ENCODE data around the gene ELK1.

ELK1 gene

GRCh38 chrX:47613082-47613481, 37.3 kb downstream of the ELK1 start:
- Histone ChIP-seq H3K79me2 (ENCODE audit: insufficient read depth, low read length) (no peaks in the 10 kb centered on the region), H3F3A (ENCODE audit: insufficient read depth, low read length) (no peaks in the 10 kb centered on the region), H3K9me2 (ENCODE audit: low read depth, low read length) (no peaks in the 10 kb centered on the region), H3K9ac (ENCODE audit: low read length) (no peak overlapping the region), H3K27me3 (ENCODE audit: insufficient read depth, low read length) (no peaks in the 10 kb centered on the region), H4K20me1 (ENCODE audit: insufficient read depth, low read length) (no peaks in the 10 kb centered on the region), H3K36me3 (ENCODE audit: insufficient read depth, low read length) (no peaks in the 10 kb centered on the region), H2AFZ (ENCODE audit: low read length) (no peak overlapping the region), H3K9me3 (ENCODE audit: low read length) (no peaks in the 10 kb centered on the region), H3K4me3 (ENCODE audit: low read depth, low read length, poor library complexity, severe bottlenecking) (no peak overlapping the region), H3K4me1 (ENCODE audit: insufficient read depth, low read length, severe bottlenecking) (no peaks in the 10 kb centered on the region), H3K4me2 (ENCODE audit: low read length) (no peak overlapping the region), H3K27ac (ENCODE audit: low read depth, low read length, poor library complexity, severe bottlenecking) (no peak overlapping the region)
- TF ChIP-seq EZH2 (IDR thresholded peaks at IDR 0.05; ENCODE audit: borderline replicate concordance, low read length) = no peak
- no peak for TF ChIP-seq CTCF (IDR thresholded peaks at IDR 0.05; ENCODE audit: low read length)

- Histone ChIP-seq H3K4me2 (ENCODE audit: low read length) (no peak overlapping the region), H3K9me2 (ENCODE audit: low read depth, low read length) (no peaks in the 10 kb centered on the region), H3F3A (ENCODE audit: insufficient read depth, low read length) (no peaks in the 10 kb centered on the region), H3K36me3 (ENCODE audit: insufficient read depth, low read length) (no peaks in the 10 kb centered on the region), H3K79me2 (ENCODE audit: insufficient read depth, low read length) (no peaks in the 10 kb centered on the region), H3K9me3 (ENCODE audit: low read length) (no peaks in the 10 kb centered on the region), H3K4me3 (ENCODE audit: low read depth, low read length, poor library complexity, severe bottlenecking) (no peak overlapping the region), H3K27me3 (ENCODE audit: insufficient read depth, low read length) (no peaks in the 10 kb centered on the region), H2AFZ (ENCODE audit: low read length) (no peak overlapping the region), H3K9ac (ENCODE audit: low read length) (no peak overlapping the region), H3K27ac (ENCODE audit: low read depth, low read length, poor library complexity, severe bottlenecking) (no peak overlapping the region), H3K4me1 (ENCODE audit: insufficient read depth, low read length, severe bottlenecking) (no peaks in the 10 kb centered on the region), H4K20me1 (ENCODE audit: insufficient read depth, low read length) (no peaks in the 10 kb centered on the region)
- TF ChIP-seq EZH2 (IDR thresholded peaks at IDR 0.05; ENCODE audit: borderline replicate concordance, low read length) (no peak), CTCF (IDR thresholded peaks at IDR 0.05; ENCODE audit: low read length) (no peak)
Measured at GRCh38 chrX:47612418-47612817, 37.9 kb downstream of the ELK1 start.

GRCh38 chrX:47611926-47612325, 38.4 kb downstream of the ELK1 start:
- H3K9me3 ChIP-seq (ENCODE audit: low read length) = no peaks in the 10 kb centered on the region
- no peak overlapping the region for H3K9ac ChIP-seq (ENCODE audit: low read length)

More at GRCh38 chrX:47611926-47612325, 38.4 kb downstream of the ELK1 start:
- no peaks in the 10 kb centered on the region for H3F3A ChIP-seq (ENCODE audit: insufficient read depth, low read length)
- no peak overlapping the region for H2AFZ ChIP-seq (ENCODE audit: low read length)
- H3K36me3 ChIP-seq (ENCODE audit: insufficient read depth, low read length) = no peaks in the 10 kb centered on the region
- TF ChIP-seq EZH2 (IDR thresholded peaks at IDR 0.05; ENCODE audit: borderline replicate concordance, low read length) (no peak), CTCF (IDR thresholded peaks at IDR 0.05; ENCODE audit: low read length) (no peak)
- H3K4me2 ChIP-seq (ENCODE audit: low read length) = no peak overlapping the region
- no peaks in the 10 kb centered on the region for H3K79me2 ChIP-seq (ENCODE audit: insufficient read depth, low read length)
- no peaks in the 10 kb centered on the region for H3K27me3 ChIP-seq (ENCODE audit: insufficient read depth, low read length)
- no peaks in the 10 kb centered on the region for H3K4me1 ChIP-seq (ENCODE audit: insufficient read depth, low read length, severe bottlenecking)
- H3K4me3 ChIP-seq (ENCODE audit: low read depth, low read length, poor library complexity, severe bottlenecking) = no peak overlapping the region
- no peak overlapping the region for H3K27ac ChIP-seq (ENCODE audit: low read depth, low read length, poor library complexity, severe bottlenecking)
- H3K9me2 ChIP-seq (ENCODE audit: low read depth, low read length) = no peaks in the 10 kb centered on the region
- H4K20me1 ChIP-seq (ENCODE audit: insufficient read depth, low read length) = no peaks in the 10 kb centered on the region

Measured in OCI-LY1 (cell line).